HG02642 (cell line): ENCODE data around the gene NTNG1.

Experiments
- ATAC-seq: cut with Tn5 transposase; IDR thresholded peaks from one replicate; pipeline ENCODE4 v1.9.1; 2021; ENCODE audit warnings: mild to moderate bottlenecking; ENCODE audit not compliant: unreplicated experiment, poor library complexity

Gene NTNG1

GRCh38 chr1:107309962-107310361 lies 169.1 kb downstream of the NTNG1 start:
- no peak for ATAC-seq

DNA sequence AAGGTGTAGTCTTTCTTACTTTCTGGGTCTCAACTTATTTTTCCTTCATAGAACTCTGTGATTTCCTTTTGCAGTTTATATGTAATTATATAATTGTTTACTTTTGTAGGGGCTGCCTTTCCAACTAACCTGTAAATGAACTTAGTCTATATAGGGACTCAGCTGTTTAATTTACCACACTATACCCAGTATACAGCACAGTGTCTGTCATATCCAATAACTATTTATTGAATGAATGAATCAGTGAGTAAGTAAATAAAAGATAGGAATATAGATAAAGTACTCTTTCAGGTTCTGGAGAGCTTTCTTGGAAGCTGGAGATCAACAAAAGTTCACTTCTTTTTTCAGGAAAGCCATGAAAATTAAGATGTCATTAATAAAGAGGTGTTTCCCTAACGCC lies 174.8 kb downstream of the NTNG1 start:
- ATAC-seq, result no peak

DNA sequence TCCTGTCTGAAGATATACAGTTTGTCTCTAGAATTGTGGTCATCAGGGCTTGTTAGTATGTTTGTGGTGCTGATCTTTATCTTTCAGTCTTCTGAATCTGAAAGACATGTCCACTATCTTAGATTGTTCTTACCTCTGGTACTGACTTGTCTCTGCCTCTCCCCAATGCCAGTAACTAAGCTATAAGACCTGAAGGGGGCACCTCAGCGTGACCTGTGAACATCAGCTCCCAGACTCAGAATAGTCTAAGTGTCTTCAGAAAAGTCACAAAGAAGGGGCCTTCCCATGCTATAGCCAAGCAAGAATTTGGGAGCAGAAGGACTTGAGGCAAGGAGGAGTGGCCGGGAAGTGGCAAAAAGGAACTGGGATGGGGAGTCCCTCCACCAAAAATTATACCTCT lies 178.1 kb downstream of the NTNG1 start:
- no peak for ATAC-seq

DNA sequence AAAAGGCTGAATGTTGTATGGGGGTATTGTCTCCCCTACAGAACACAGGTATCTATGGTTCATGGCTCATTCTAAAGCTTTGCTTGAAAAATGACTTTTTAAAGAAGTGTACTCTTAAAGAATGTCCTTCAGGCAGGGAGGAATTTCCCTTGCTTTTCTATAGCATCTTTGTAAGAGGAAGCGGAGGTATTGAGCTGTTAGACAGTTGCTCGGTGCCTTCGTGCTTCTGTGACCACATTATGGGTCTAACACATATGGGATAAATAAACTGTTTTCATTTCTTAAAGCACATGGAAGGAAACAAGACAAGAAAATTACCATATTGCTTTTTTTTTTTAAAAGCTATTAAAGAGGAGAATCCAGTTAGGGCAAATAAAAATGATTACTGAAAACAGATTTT lies 182.9 kb downstream of the NTNG1 start:
- ATAC-seq, result no peak

- no peak for ATAC-seq
These were observed 186.1 kb downstream of the NTNG1 start for GRCh38 chr1:107326824-107327445.

DNA sequence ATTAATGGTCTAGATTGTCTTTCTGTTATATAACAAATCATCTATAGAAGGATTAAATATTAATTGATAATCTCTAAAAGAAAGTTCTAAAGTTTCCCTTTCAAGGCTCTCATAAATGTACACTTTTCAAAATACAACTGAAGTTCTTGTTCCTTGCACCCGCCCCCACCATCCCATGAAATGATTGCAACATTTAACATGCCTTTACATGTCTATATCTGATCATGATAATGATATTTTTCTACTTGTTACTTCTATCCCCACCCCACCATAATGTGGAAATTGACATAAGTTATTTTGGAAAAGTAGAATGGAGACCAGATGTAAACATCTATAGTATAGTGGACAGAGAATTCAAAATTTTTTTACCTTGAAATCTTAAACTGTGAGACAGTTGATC lies 186.6 kb downstream of the NTNG1 start:
- no peak for ATAC-seq

- no peak for ATAC-seq
These were observed 187.2 kb downstream of the NTNG1 start for GRCh38 chr1:107328087-107328486.

GRCh38 chr1:107339775-107340174 lies 198.9 kb downstream of the NTNG1 start:
- ATAC-seq, result no peak

GRCh38 chr1:107342316-107342715 lies 201.5 kb downstream of the NTNG1 start:
- ATAC-seq, result no peak

GRCh38 chr1:107342768-107343167 lies 201.9 kb downstream of the NTNG1 start:
- ATAC-seq, result no peak

DNA sequence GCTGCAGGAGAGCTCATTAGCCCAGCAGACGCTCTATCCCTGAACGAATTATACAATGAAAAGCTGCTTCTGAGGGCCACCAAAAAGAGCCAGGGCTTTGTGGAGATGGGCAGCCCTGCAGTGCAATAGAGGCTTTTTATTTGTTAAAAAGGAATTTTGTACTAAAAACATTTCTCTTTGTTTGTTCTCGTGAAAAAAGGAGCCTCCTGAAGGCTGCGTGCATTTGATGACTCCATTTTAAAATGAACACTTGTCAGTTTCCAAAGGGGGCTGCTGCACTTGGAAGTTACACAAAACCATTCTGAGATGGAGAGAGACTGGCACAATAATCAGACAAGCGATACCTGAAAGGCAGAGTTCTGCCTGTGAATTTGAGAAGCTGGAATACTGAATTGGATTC lies 202.8 kb downstream of the NTNG1 start:
- ATAC-seq, result no peak

DNA sequence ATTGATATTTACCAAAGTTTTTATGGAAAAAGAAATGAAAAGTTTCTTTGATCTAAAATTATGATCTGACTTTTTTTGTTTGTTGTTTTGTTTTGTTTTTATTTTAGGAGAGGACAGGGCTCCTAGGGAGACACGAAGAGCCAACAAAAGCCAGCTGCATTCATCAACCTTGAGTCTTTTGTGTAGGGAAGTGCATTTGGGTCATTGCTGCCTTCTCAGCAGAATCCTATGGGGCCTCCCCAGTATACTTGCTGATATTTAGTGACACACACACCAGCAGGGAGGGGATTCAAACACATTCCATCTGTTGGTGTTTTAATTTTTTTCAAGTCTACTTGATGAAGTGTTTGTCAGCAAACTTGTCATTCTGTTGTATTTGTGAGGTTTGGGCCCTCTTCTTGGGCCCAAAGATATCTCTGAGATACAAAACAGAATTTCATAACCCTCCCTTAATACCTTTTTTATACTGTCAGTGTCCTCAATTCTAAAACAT lies 203.5 kb downstream of the NTNG1 start:
- no peak for ATAC-seq

DNA sequence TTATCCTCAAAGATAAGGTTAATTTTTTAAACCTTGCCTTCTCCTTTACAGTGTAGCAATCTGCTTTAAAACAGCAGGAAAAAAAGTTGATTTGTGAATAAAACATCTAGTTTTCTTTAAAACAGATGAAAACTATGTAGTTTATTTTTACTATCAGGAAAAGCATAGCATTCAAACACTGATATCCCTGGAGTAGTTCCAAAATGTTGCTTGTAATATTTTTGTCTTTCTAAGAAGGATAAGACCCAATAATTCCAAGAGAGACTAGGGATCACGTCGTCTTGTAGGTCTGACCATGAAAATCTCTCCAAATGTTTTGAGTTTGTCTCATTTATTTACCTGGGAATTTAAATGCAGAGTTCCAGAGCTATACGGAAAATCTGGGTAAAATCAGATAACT lies 204.0 kb downstream of the NTNG1 start:
- ATAC-seq, result no peak

GRCh38 chr1:107352850-107353249 lies 212.0 kb downstream of the NTNG1 start:
- ATAC-seq, result no peak

DNA sequence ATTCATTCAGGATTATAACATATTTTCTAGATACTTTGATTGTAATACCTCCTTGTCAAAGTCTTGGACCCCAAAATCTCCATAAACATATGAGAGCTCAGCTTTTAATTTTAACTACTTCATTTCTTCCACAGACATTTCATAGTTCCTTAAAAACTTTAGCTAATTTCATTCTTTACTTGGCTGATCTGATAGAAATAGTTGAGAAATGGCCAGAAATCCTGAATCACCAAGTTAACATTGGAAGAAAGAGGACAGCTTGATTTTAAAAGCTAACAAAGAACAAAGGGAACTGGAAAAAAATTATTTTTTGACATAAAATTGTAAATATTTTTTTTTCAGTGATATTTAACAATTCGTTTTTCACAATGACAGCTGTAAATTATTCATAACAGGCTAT lies 216.5 kb downstream of the NTNG1 start:
- ATAC-seq, result no peak

DNA sequence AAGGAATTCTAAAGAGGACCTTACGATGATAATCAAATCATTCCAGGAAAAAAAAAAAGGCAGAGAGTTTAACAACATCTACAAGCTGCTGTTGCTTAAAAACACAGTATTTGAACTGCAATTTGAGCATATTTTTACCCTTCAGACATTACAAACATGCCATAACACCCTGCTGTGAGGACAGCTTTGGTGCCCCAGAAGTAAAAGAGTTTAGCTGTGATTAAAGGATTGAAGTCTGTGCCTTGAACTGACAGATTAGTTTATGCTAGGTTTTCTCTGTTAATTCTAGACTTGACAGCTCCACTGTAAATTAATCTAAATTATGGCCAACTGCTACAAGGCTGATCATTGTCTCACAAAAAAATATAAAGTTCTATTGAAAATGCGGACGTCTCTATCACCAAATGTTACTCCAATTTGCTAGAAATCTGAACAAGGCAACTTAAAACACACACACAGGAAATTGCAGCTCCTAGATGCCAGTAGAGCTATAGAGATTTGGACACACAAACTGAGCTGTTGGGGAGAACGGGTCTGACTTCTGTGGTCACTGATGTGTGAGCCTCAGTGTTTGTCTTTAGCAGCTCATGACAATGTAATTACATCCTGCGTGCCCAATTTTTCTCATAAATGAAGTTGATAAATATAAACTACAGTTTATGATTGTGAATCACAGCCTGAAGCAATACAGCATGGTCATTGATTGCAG lies 217.9 kb downstream of the NTNG1 start:
- no peak for ATAC-seq

GRCh38 chr1:107359472-107360241 lies 218.8 kb downstream of the NTNG1 start:
- peak; percentile 52 for ATAC-seq

- peak; percentile 67 for ATAC-seq
These were observed 221.8 kb downstream of the NTNG1 start for GRCh38 chr1:107362468-107363140.

- no peak for ATAC-seq
These were observed 222.3 kb downstream of the NTNG1 start for GRCh38 chr1:107363154-107363553.

DNA sequence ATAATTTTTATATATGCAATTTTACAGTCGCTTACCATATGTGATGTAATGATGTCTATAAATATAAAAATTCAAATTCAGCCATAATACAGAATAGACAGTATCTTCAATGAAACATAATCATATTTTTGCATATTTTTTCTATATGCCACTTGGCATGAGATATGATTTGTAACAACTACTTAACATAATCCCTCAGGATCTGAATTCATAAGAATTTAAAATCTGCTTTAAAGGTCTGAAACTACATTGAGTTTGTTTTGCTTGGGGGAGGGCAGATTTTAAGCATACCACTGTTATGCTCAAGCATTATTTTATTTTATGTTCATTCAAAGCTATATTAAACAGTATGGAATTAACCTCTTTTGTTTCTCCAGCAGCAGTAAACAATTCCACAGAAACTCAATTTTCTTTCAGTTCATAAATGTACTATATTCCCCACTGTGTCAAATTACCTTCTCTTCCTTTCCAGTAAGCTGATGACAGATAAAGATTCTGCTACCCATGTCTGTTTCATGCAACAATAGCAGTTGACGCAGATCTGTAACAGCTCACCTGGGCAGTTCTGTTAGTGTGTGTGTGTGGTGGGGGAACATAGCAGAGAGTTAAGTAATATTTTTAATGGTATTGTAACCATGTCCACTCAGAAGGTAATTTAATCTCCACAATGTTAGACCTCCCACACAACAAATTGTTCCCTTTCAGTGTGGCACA lies 224.8 kb downstream of the NTNG1 start:
- ATAC-seq, result no peak
